HG03457 (cell line): ENCODE measurements around the gene FRMD5.
"Not testable (repeated sequence)": the region's sequence is repeated elsewhere in the genome, so short reads cannot be mapped to it uniquely, and the experiment has no call there.

Experiments
- ATAC-seq: cut with Tn5 transposase; IDR thresholded peaks from one replicate; pipeline ENCODE4 v1.9.1; 2021; ENCODE audit warnings: moderate number of reproducible peaks; ENCODE audit not compliant: unreplicated experiment

FRMD5 gene

GRCh38 chr15:44034933-44035624 is 160.0 kb downstream of the FRMD5 start:
- ATAC-seq, result no peak

DNA sequence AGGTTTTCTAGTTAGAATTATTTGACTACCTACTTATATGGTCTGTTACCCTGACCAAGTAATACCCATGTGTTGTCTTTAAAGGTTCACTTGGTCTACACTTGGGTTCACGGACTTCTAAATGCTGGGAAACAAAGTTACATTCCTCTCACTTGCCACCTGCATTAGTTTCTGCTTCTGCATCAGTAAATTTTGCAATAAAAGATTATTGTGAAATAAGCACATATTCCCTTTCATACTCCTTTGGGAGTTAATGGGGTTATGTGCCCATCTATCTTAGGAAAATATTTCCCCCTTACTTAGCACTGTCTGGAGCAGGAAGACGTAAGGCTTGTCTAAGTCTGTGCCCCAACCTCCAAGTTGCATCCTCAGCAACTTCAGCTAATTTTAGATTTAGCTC is 160.7 kb downstream of the FRMD5 start:
- ATAC-seq, result no peak

DNA sequence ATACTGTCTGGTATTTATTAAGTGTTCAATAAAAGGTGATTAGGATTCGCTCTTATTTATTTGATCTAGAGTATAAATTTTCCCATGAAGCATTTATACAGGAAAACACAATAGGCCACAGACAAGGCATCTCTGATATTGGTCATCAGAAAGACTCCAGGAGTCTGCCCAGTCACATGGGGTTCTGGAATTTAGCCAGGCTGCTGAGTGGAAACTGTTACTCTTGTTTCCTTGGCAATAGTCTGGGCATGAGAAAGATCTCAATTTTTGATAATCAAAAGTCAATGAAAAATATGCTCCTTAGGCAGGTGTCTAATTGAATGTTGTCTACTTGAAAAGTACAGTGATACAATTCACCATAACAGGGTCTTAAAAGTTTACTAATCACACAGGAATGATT is 161.2 kb downstream of the FRMD5 start:
- ATAC-seq, result no peak

GRCh38 chr15:44032820-44033219 is 162.3 kb downstream of the FRMD5 start:
- ATAC-seq, result not testable (repeated sequence)

DNA sequence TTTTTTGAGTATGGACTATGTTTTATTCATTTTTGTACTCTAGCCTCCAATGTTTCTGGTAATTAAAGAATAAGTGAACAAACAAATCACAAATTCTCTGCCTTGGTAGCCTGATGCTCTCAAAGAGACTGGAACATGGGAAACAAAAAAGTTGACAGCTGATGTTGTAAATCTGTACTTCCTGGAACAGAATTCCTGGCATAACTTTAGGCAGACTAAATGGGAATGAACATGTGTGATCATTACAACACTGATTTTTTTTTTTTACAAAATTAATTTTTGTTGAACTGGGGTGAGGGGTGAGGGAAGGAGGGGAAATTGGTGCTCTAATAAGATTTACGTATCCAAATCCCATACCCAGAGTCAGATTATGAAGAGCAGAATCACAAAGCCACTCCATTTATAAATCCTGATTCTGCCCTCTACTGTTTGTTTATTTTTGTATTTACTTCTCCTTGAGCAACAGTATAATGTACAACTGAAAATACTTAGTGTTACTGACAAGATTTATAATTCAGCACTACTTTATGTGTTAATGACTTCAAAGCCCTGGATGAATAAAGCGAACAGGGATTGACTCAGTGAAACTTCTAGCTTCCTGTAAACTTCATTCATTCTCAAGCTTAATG is 165.0 kb downstream of the FRMD5 start:
- ATAC-seq, result no peak

DNA sequence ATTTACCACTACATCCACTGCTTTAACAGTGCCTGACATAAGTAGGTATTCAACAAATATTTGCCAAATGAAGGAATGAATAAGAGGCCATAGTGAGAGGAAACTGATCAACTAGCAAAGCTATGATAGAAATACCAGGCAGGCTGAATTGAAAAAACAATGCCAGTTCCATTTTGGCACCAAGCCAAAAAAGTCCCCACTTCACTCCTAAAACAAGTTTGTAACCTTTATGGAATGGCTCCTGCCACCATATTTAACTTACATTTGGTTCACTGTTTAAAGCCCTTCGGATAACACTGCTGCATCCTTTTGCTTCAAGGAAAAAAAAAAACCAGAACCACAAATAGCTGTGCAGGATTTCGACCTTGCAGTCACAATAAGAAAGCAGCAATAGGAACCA is 166.1 kb downstream of the FRMD5 start:
- no peak for ATAC-seq

DNA sequence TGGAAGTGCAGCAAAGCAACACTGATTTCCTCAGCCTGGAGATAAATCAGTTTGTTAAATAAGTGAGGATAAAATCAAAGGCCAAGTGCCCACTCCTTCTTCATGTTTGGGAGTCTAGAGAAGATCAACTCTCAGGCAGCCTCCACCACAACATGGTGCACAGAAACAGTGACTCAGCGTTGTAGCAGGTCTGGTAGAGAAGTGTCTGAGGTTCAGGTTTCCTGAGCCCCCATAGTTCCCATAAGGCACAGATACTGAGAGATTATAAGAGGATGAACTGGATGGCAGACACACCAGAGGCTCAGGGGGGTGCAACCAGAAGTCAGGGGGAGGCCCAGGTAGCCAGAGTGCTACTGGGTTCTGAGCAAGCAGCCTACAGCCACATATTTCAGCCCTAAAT is 166.7 kb downstream of the FRMD5 start:
- ATAC-seq, result no peak

GRCh38 chr15:44024155-44024554 is 170.9 kb downstream of the FRMD5 start:
- ATAC-seq, result no peak

- no peak for ATAC-seq
Measured at GRCh38 chr15:44023176-44023575, 171.9 kb downstream of the FRMD5 start.

DNA sequence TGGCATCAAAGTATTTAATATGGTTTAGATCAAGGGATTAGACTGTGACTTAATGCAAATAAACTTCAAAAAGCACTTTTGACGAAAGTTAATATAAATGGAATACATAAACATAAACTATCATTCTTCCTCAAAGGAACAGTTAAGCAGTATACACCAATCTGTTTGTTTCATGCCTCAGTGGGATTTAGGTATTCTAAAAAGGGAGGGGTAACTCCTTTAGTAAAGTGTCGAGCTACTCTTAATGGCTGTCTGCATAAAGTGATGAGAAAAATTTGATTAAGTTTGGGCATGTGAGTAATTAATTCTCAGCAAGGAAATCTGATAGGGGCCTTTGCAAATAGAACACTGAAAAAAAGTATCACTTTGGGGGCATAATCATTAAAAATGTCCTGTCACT is 176.9 kb downstream of the FRMD5 start:
- ATAC-seq, result no peak

- no peak for ATAC-seq
Measured at GRCh38 chr15:44015545-44016305, 179.3 kb downstream of the FRMD5 start.

GRCh38 chr15:44011238-44011854 is 183.7 kb downstream of the FRMD5 start:
- no peak for ATAC-seq

DNA sequence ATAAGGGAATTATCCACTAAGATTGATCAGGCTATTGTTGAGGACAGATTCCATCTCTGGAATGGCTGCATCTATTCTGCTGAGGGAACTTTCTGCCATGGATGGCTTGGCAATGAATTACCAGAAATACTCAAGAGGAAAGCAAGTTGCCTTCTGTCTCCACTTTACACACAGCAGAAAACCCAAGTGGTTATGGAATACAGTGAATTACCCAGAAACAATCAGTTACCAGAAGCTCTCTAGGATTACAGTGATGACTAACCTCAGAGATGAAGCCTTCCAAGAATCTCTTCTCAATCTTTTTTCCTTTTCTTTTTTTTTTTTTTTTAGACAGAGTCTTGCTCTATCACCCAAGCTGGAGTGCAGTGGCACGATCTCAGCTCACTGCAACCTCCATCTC is 185.0 kb downstream of the FRMD5 start:
- no peak for ATAC-seq

- no peak for ATAC-seq
Measured at GRCh38 chr15:44009038-44009437, 186.0 kb downstream of the FRMD5 start.

- ATAC-seq, result not testable (repeated sequence)
Measured at GRCh38 chr15:44000248-44000647, 194.8 kb downstream of the FRMD5 start.

- no peak for ATAC-seq
Measured at GRCh38 chr15:43998607-43999006, 196.5 kb downstream of the FRMD5 start.

- no peak for ATAC-seq
Measured at GRCh38 chr15:43991206-43991605, 203.9 kb downstream of the FRMD5 start.

DNA sequence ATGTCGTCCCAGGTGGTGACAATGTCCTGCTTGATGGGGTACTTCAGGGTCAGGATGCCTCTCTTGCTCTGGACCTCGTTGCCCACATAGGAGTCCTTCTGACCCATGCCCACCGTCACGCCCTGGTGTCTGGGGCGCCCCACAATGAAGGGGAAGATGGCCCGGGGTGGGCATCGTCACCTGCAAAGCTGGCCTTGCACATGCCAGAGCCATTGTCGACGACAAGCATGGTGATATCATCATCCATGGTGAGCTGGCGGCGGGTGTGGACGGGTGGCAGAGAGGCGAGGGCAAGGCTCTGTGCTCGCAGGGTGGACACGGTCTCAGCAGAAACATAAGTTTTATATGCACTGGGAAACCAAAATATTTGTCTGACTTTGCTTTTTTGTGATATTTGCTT is 205.1 kb downstream of the FRMD5 start:
- ATAC-seq, result no peak

- ATAC-seq, result no peak
Measured at GRCh38 chr15:43988900-43989299, 206.2 kb downstream of the FRMD5 start.

DNA sequence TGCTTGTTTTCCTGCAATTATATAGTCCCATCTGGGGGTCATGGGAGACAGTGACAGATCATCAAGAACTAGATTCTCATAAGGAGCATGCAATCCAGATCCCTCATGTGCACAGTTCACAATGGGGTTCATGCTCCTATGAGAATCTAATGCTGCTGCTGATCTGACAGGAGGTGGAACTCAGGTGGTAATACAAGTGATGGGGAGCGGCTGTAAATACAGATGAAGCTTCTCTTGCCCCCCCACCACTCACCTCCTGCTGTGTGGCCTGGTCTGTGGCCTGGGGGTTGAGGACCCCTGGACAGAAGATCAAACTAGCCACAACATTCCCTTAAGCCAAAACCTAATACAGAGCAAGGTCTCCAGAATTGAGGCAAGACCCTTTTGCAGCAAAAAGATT is 207.1 kb downstream of the FRMD5 start:
- no peak for ATAC-seq

DNA sequence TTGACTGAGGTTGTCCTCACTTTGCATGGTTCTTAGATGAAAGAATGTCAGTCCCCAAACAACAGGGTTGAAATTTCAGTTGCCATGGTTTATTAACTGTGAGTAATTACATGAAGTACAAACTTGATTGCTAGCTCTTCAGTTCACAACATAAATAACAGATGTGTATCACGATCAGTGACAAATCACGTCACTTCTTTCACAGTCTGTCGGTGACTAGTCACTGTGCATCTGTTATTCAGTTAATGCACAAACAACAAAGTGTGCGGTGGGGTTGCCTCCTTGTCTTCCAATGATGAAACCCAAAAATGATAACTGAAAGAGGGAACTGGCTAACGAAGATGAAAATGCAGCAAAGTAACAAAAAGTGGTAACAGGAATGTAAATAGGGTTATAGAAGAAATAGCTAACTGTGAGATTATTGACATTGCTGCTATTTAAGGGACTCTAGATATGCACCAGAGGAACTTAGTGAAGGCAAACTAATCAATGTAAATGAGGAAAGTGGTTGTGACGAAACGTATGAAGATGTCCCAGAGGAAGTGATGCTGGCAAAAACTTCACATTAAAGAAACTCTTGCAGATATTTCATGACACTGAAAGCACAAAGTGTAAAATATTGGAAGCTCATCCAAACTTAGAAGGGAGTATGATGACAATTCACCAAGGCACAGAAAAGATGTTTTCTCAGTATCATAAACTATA is 208.9 kb downstream of the FRMD5 start:
- no peak for ATAC-seq
